ENCODE measurements around the gene PHF10.
A peak's percentile ranks its signal among the peaks of the same experiment; 100 is the strongest.

The PHF10 gene

GRCh38 chr6:169723200-169723909 lies 945 bp downstream of the PHF10 start:
- DNase-seq (ENCODE audit: low read depth): no peak
- H3K4me3 ChIP-seq (ENCODE audit: low read length): peak overlapping the region; percentile 81
- TF ChIP-seq CTCF (conservative IDR thresholded peaks at IDR 0.05; ENCODE audit: low read depth, low read length): no peak

GRCh38 chr6:169722362-169723199 lies 1.7 kb downstream of the PHF10 start:
- no peak for TF ChIP-seq CTCF (conservative IDR thresholded peaks at IDR 0.05; ENCODE audit: low read depth, low read length)

GRCh38 chr6:169720207-169720855 lies 4.0 kb downstream of the PHF10 start:
- peak; percentile 16 for TF ChIP-seq CTCF (conservative IDR thresholded peaks at IDR 0.05; ENCODE audit: low read depth, low read length)
- H3K4me3 ChIP-seq (ENCODE audit: low read length): no peak overlapping the region
- no peak for DNase-seq (ENCODE audit: low read depth)

More at GRCh38 chr6:169722362-169723199, 1.7 kb downstream of the PHF10 start:
- no peak for DNase-seq (ENCODE audit: low read depth)
- peak overlapping the region; percentile 81 for H3K4me3 ChIP-seq (ENCODE audit: low read length)

- TF ChIP-seq CTCF (conservative IDR thresholded peaks at IDR 0.05; ENCODE audit: low read depth, low read length): no peak
- DNase-seq (ENCODE audit: low read depth): no peak
- no peak overlapping the region for H3K4me3 ChIP-seq (ENCODE audit: low read length)
Observed at GRCh38 chr6:169719117-169719516, 5.2 kb downstream of the PHF10 start.

GRCh38 chr6:169714595-169714994 lies 9.7 kb downstream of the PHF10 start:
- no peak overlapping the region for H3K4me3 ChIP-seq (ENCODE audit: low read length)
- TF ChIP-seq CTCF (conservative IDR thresholded peaks at IDR 0.05; ENCODE audit: low read depth, low read length): no peak

GRCh38 chr6:169714178-169714577 lies 10.1 kb downstream of the PHF10 start:
- no peak for TF ChIP-seq CTCF (conservative IDR thresholded peaks at IDR 0.05; ENCODE audit: low read depth, low read length)
- DNase-seq (ENCODE audit: low read depth): no peak
- H3K4me3 ChIP-seq (ENCODE audit: low read length): no peak overlapping the region

More at GRCh38 chr6:169714595-169714994, 9.7 kb downstream of the PHF10 start:
- no peak for DNase-seq (ENCODE audit: low read depth)

Measured in retinal pigment epithelial cell (primary cell).